Fibroblast of skin of left biceps (primary cell): ENCODE measurements around the gene APOBEC3H.
"Not testable (repeated sequence)": the region's sequence is repeated elsewhere in the genome, so short reads cannot be mapped to it uniquely, and the experiment has no call there.

Experiments used
- DNase-seq, 2 experiments: peaks; one replicate each; pipeline ENCODE4 v3.0.0-alpha.2; 2013; ENCODE audit warnings: low read depth in 2 of 2

APOBEC3H gene

GRCh38 chr22:39097098-39098020 lies at the start of gene APOBEC3H:
Gene APOBEC3H (plus strand): TSS chr22:39097244. CDS start chr22:39100279, 3,035 bp downstream.
- DNase-seq: no peak

DNA sequence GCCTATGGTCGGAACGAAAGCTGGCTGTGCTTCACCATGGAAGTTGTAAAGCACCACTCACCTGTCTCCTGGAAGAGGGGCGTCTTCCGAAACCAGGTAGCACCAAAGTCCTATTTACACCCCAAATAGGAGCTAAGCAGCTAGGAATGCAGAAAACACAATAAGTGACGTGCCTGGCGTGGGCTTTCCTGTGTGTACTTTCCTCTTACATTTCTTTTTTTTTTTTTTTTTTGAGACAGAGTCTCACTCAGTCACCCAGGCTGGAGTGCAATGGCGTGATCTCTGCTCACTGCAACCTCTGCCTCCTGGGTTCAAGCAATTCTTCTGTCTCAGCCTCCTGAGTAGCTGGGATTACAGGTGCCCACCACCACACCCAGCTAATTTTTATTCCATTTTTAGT lies 47.6 kb upstream of the APOBEC3H start:
- DNase-seq: not testable (repeated sequence)

GRCh38 chr22:39051844-39052495 lies 45.1 kb upstream of the APOBEC3H start:
- DNase-seq: not testable (repeated sequence)

DNA sequence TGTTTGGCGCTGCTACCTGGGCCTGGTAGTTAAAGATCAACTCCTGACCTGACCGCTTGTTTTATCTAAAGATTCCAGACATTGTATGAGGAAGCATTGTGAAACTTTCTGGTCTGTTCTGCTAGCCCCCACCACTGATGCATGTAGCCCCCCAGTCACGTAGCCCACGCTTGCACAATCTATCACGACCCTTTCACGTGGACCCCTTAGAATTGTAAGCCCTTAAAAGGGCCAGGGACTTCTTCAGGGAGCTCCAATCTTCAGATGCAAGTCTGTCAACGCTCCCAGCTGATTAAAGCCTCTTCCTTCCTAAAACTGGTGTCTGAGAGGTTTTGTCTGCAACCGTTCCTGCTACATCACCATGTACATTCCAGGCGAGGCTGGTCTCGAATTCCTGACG lies 41.4 kb upstream of the APOBEC3H start:
- no peak for DNase-seq

- not testable (repeated sequence) for DNase-seq
Measured at GRCh38 chr22:39061290-39061689, 35.8 kb upstream of the APOBEC3H start.

DNA sequence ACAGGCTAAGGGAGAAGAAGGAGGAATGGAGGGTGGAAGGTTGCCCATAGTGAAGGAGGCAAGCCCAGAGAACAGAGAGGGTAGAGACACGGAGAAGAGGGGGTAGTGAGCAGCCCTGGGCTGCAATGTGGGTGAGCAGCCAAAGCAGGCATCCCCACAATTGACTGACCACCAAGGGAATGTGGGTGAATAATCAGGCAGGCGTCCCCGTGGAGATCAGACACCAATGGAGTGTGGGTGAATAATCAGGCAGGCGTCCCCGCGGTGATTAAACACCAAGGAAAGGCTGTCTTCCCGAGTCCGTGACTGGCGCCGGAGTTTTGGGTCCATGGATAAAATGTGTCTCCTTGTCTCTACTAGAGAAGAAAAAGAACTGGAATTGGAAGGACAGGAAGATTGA lies 35.1 kb upstream of the APOBEC3H start:
- not testable (repeated sequence) for DNase-seq

DNA sequence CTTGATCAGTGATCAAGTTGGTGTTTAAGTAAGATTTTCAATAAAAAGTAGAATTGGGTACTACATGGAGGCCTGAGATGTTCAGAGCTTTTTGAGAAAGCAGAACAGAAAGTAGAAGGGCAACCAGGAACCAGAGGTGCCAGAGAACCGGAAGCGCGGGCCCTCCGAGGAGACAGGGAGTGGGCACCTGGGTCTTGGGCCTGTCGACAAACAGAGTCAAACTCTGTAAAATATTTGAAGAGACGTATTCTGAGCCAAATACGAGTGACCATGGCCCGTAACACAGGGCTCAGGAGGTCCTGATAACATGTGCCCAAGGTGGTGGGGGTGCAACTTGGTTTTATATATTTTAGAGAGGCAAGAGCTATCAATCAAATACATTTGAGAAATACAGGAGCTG lies 33.1 kb upstream of the APOBEC3H start:
- DNase-seq: not testable (repeated sequence)

- not testable (repeated sequence) for DNase-seq
Measured at GRCh38 chr22:39066442-39067276, 30.4 kb upstream of the APOBEC3H start.

- no peak for DNase-seq
Measured at GRCh38 chr22:39068033-39068785, 28.8 kb upstream of the APOBEC3H start.

- no peak for DNase-seq
Measured at GRCh38 chr22:39070186-39070585, 26.9 kb upstream of the APOBEC3H start.

- DNase-seq: not testable (repeated sequence)
Measured at GRCh38 chr22:39072581-39072981, 24.5 kb upstream of the APOBEC3H start.

GRCh38 chr22:39073981-39074380 lies 23.1 kb upstream of the APOBEC3H start:
- DNase-seq: no peak

GRCh38 chr22:39076155-39077025 lies 20.7 kb upstream of the APOBEC3H start:
- DNase-seq: not testable (repeated sequence)

DNA sequence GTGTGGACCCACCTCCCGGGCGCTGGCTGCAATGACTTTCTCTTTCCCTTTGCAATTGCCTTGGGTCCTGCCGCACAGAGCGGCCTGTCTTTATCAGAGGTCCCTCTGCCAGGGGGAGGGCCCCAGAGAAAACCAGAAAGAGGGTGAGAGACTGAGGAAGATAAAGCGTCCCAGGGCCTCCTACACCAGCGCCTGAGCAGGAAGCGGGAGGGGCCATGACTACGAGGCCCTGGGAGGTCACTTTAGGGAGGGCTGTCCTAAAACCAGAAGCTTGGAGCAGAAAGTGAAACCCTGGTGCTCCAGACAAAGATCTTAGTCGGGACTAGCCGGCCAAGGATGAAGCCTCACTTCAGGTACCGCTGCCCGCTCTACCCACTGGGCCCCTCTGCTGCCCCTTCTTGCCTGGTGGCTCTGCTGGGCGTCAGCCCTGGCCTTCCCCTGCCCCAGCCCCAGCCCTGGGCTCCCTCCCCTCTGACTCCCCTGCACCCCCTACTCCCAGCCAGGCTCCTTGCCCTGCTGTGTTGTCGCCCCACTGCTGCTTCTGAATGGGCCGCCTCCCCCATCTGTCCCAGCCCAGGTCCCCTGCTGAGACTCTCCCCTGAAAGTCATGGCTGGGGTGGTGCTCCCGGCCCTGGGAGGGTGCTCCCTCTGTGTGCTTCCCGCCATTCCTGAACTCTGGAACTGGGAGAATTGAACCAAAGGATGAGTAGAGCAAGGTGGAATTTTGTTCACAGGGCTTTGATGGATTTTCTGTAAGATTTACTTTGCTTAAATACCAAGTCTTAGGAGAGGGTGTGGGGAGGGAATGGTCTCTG lies 19.8 kb upstream of the APOBEC3H start, which contains the start of gene APOBEC3G:
TSS of gene APOBEC3G (plus strand) at position 250 of the 815 bp plus-strand sequence. CDS start at position 337, 87 bp downstream.
- peak; percentile 3 to 6 for DNase-seq

- DNase-seq: not testable (repeated sequence)
Measured at GRCh38 chr22:39077912-39078311, 19.1 kb upstream of the APOBEC3H start.

GRCh38 chr22:39078329-39078728 lies 18.7 kb upstream of the APOBEC3H start:
- no peak for DNase-seq

DNA sequence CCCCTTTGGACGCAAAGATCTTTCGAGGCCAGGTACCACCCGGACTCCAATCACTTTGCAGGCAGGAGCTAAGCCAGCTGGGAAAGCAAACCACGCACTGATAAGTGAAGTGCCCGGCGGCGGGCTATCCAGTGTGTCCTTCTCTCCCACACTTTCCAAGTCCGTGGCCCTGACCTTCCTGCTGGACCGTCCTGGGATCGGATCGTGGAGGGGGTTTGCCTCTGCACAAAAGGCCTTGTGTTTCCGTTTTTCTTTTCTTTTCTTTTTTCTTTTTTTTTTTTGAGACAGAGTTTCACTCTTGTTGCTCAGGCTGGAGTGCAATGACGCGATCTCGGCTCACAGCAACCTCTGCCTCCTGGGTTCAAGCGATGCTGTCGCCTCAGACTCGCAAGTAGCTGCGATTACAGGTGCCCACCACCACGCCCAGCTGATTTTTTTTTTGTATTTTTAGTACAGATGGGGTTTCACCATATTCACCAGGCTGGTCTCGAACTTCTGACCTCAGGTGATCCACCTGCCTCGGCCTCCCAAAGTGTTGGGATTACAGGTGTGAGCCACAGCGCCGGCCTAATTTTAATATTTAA lies 17.9 kb upstream of the APOBEC3H start:
- DNase-seq: not testable (repeated sequence)

DNA sequence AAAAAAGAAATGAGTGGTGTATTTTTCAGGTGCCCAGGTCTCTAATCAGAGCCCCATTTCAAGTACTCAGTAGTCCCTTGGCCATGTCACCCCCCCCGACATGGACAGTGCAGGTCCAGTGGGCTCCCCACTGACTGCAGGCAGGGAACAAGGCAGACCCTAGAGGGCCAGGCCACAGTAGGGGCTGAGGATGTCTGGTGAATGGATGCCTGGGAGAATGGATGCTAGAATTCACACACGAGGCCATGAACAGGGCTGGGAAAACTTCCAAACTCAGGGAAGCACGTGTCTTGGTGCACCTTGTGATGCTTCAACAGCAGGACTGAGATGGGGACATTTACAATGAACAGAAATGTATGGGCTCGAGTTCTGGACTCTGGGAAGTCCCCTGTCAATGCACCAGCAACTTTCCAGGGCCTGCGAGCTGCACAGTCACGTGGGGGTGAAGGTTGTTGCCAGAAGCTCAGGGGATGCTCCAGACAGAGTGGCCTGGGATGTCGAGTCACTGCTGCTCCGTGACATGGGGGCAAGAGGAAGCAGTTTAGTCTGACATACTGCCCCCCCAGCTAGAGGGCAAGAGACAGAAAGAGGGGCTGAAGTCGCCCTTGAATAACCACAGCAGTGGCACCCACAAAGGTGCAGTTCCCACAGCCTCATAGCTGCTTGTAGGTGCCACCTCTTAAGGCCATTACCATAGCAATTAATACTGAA lies 16.8 kb upstream of the APOBEC3H start:
- DNase-seq: no peak
